ENCODE results near the gene TTC7B.
A peak's percentile ranks its signal among the peaks of the same experiment; 100 is the strongest.

The TTC7B gene

DNA sequence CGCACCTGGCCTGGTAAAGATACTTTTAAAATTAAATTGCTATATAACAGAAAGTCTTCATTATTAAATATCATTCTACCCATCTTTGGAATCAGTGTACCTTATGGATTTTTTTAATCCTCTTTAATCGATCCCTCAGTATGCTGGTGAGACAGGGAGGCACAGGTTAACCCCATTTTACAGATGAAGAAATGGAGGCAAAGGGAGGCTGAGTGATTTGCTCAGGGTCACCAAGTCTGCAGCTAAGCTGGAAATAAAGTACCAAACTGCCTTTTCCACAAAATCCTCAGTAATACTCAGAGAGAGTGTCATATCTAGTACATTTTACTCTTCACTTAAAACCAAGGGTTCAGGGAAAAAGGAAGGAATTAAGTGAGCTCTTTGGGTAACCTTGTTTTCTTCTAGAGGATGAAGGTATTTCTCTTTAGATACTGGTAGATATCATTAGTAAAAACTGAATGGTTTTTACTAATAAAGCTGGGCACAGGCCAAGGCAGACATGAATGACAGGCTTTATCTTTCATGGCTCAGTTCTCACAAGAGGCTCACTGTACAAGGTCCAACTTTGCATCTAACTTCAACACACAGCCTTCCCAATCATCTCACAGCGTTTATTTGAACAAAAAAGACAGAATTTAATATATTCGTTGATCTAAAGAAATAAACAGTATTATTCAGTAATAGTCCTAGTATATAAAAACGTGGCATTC is 35.3 kb upstream of the TTC7B start:
- no peak for DNase-seq (ENCODE audit: low read depth)
- H3K4me3 ChIP-seq (ENCODE audit: low read depth, low read length): no peak overlapping the region
- TF ChIP-seq, protein P1, sequence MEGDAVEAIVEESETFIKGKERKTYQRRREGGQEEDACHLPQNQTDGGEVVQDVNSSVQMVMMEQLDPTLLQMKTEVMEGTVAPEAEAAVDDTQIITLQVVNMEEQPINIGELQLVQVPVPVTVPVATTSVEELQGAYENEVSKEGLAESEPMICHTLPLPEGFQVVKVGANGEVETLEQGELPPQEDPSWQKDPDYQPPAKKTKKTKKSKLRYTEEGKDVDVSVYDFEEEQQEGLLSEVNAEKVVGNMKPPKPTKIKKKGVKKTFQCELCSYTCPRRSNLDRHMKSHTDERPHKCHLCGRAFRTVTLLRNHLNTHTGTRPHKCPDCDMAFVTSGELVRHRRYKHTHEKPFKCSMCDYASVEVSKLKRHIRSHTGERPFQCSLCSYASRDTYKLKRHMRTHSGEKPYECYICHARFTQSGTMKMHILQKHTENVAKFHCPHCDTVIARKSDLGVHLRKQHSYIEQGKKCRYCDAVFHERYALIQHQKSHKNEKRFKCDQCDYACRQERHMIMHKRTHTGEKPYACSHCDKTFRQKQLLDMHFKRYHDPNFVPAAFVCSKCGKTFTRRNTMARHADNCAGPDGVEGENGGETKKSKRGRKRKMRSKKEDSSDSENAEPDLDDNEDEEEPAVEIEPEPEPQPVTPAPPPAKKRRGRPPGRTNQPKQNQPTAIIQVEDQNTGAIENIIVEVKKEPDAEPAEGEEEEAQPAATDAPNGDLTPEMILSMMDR (IDR thresholded peaks at IDR 0.05; ENCODE audit: low read depth, low read length): no peak
- no peak for TF ChIP-seq MAX (IDR thresholded peaks at IDR 0.05; ENCODE audit: low read depth, low read length)
- TF ChIP-seq POLR2A (IDR thresholded peaks at IDR 0.05; ENCODE audit: extremely low read depth, insufficient read length): no peak
- TF ChIP-seq MYC (IDR thresholded peaks at IDR 0.05; ENCODE audit: low read depth, low read length): no peak

- DNase-seq (ENCODE audit: low read depth): no peak
- no peak for TF ChIP-seq MAX (IDR thresholded peaks at IDR 0.05; ENCODE audit: low read depth, low read length)
- TF ChIP-seq, protein P1 (IDR thresholded peaks at IDR 0.05; ENCODE audit: low read depth, low read length): no peak
- no peak for TF ChIP-seq MYC (IDR thresholded peaks at IDR 0.05; ENCODE audit: low read depth, low read length)
- no peak for TF ChIP-seq POLR2A (IDR thresholded peaks at IDR 0.05; ENCODE audit: extremely low read depth, insufficient read length)
- H3K4me3 ChIP-seq (ENCODE audit: low read depth, low read length): no peak overlapping the region
These were observed 34.3 kb upstream of the TTC7B start for GRCh38 chr14:90850487-90850886.

DNA sequence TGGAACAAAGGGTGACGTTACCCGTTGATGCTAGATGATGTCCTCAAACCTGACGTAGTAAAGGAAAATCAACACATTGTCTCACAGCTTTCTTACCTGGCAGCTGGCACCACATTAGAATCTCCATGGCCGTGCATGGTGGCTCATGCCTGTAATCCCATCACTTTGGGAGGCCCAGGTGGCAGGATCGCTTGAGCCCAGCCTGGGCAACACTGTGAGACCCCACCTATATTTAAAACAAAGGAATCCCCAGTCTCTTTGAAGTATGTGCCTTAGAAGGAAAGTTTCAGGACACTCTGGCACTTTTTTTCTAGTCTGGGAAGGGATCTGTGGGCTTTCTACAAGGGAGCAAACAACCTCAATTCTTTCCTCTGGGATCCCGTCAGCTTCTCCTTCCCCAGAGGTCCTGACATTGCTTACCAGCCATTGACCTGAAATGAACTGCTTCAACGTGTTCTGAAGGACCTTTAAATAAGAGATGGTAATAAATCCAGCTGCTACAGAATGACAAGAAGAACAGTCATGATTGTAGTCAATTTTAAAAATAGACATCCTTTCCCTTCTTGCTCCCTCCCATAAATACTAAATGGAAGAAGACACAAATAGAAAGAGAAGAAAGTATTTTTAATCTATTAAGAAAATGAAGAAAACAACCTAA is 33.7 kb upstream of the TTC7B start:
- no peak for DNase-seq (ENCODE audit: low read depth)
- TF ChIP-seq MAX (IDR thresholded peaks at IDR 0.05; ENCODE audit: low read depth, low read length) (no peak), MYC (IDR thresholded peaks at IDR 0.05; ENCODE audit: low read depth, low read length) (no peak), POLR2A (IDR thresholded peaks at IDR 0.05; ENCODE audit: extremely low read depth, insufficient read length) (no peak)
- TF ChIP-seq, protein P1 (IDR thresholded peaks at IDR 0.05; ENCODE audit: low read depth, low read length): no peak
- H3K4me3 ChIP-seq (ENCODE audit: low read depth, low read length): no peak overlapping the region

DNA sequence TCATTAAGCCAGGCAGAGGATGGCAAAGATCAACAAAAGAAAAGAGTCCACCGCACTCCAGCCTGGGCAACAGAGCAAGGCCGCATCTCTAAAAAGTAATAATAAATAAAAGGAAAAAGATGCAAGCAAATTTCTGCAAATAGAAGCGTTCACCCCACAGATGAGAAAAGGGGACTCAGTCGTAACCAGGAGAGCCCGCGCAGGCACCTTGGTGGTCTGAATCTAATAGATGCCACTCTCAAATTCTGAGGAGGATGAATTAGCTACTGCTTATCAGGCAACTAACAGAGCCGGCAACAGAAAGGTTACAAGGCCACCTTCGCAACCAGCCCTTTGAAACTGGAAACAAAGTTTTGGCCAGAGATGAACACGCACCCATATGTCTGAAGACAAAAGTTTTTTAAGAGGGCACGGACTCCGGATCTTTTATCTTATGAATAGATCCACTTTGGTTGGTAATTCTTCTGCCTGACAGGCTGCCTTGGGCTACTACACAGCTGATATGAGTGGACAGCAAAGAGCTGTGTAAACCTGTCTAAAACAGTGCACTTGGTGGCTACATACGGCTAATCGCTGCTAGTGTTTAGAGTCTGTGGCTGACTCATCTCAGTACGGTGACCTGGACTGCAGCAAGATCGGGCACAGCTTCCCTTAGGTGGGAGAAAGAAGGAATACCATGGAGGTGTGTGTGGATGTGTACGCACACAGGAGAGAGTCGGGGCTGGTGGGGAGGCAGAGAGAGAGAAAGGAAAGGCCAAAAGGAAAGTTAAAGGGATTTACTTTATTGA is 32.9 kb upstream of the TTC7B start:
- no peak overlapping the region for H3K4me3 ChIP-seq (ENCODE audit: low read depth, low read length)
- no peak for DNase-seq (ENCODE audit: low read depth)
- TF ChIP-seq POLR2A (IDR thresholded peaks at IDR 0.05; ENCODE audit: extremely low read depth, insufficient read length): no peak
- no peak for TF ChIP-seq MYC (IDR thresholded peaks at IDR 0.05; ENCODE audit: low read depth, low read length)
- TF ChIP-seq MAX (IDR thresholded peaks at IDR 0.05; ENCODE audit: low read depth, low read length): no peak
- TF ChIP-seq, protein P1 (IDR thresholded peaks at IDR 0.05; ENCODE audit: low read depth, low read length): no peak

GRCh38 chr14:90846511-90846910 is 30.3 kb upstream of the TTC7B start:
- peak; percentile 24 for DNase-seq (ENCODE audit: low read depth)
- TF ChIP-seq MAX (IDR thresholded peaks at IDR 0.05; ENCODE audit: low read depth, low read length) (no peak), MYC (IDR thresholded peaks at IDR 0.05; ENCODE audit: low read depth, low read length) (no peak), POLR2A (IDR thresholded peaks at IDR 0.05; ENCODE audit: extremely low read depth, insufficient read length) (no peak)
- TF ChIP-seq, protein P1 (IDR thresholded peaks at IDR 0.05; ENCODE audit: low read depth, low read length): no peak
- H3K4me3 ChIP-seq (ENCODE audit: low read depth, low read length): no peak overlapping the region

Measured in NB4 (cell line).